GM23248 (cell line): ENCODE measurements around the gene C2orf72.

Source experiments
- EZH2 ChIP-seq: fragments of 200-600 bp; sonication (generic); IDR thresholded peaks from 2 replicates; pipeline ENCODE4 v1.6.1; 2018; ENCODE audit warnings: antibody characterized with exemption, mild to moderate bottlenecking; ENCODE audit not compliant: insufficient read depth, poor library complexity, severe bottlenecking
- EZH2phosphoT487 ChIP-seq: fragments of 200-600 bp; sonication (generic); IDR thresholded peaks from 2 replicates; pipeline ENCODE4 v1.6.1; 2018; ENCODE audit warnings: antibody characterized with exemption, moderate library complexity, mild to moderate bottlenecking, low read depth; ENCODE audit not compliant: insufficient read depth

- TF ChIP-seq EZH2 = no peak
- TF ChIP-seq EZH2phosphoT487 = no peak
Measured at GRCh38 chr2:231011526-231011925, 25.8 kb upstream of the C2orf72 start.
